ENCODE data around the gene PGPEP1.

Gene PGPEP1

DNA sequence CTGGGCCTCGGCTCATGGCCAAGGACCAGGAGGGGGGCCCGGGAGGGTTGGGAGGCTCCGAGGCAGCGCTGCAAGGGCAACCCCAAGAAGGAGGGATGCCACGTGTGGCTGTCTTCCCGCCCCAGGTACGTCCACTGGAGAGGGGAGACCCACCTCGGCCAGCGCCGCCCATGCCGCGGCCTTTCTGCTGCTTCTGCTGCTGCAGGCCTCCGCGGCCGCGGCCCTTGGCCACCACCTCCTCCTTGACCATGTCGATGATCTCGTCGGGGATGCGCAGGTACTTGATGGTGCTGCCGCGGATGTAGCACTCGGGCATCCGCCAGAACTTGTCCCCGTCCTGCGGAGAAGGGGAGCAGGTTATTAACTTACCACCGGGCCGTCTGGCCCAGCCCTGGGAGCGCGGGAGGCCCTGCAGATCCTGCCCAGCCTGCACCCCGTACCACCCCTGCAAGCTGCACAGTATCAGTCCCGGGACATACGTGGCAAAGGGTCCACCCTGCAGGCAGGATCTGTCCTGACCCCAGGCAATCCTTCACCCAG, 30.8 kb upstream of the PGPEP1 start:
- Histone ChIP-seq H3K4me3 (IDR thresholded peaks at IDR 0.05; ENCODE audit: insufficient read depth, low read depth, low read length) (no peak overlapping the region), H3K27ac (no peak overlapping the region), H3K4me1 (ENCODE audit: low read depth, poor library complexity, severe bottlenecking) (peaks cover 17% of the 10 kb centered on the region), H4K20me1 (ENCODE audit: insufficient read depth) (no peaks in the 10 kb centered on the region), H3K79me2 (ENCODE audit: insufficient read depth, low read depth) (no peaks in the 10 kb centered on the region), H3K36me3 (ENCODE audit: insufficient read depth) (no peaks in the 10 kb centered on the region; the same call in 1 of the 2 replicates), H3K27me3 (ENCODE audit: insufficient read depth, low read depth) (no peaks in the 10 kb centered on the region), H2AFZ (ENCODE audit: low read depth) (no peak overlapping the region), H3K4me2 (no peak overlapping the region), H3K9ac (no peak overlapping the region)
- TF ChIP-seq, protein P1, sequence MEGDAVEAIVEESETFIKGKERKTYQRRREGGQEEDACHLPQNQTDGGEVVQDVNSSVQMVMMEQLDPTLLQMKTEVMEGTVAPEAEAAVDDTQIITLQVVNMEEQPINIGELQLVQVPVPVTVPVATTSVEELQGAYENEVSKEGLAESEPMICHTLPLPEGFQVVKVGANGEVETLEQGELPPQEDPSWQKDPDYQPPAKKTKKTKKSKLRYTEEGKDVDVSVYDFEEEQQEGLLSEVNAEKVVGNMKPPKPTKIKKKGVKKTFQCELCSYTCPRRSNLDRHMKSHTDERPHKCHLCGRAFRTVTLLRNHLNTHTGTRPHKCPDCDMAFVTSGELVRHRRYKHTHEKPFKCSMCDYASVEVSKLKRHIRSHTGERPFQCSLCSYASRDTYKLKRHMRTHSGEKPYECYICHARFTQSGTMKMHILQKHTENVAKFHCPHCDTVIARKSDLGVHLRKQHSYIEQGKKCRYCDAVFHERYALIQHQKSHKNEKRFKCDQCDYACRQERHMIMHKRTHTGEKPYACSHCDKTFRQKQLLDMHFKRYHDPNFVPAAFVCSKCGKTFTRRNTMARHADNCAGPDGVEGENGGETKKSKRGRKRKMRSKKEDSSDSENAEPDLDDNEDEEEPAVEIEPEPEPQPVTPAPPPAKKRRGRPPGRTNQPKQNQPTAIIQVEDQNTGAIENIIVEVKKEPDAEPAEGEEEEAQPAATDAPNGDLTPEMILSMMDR (conservative IDR thresholded peaks at IDR 0.05; ENCODE audit: low read depth, low read length), result no peak

- TF ChIP-seq, protein P1 (conservative IDR thresholded peaks at IDR 0.05; ENCODE audit: low read depth, low read length), result no peak
- no peaks in the 10 kb centered on the region; the same call in 1 of the 2 replicates for H3K36me3 ChIP-seq (ENCODE audit: insufficient read depth)
- H3K4me2 ChIP-seq, result no peak overlapping the region
- H2AFZ ChIP-seq (ENCODE audit: low read depth), result no peak overlapping the region
- no peaks in the 10 kb centered on the region; the same call in 1 of the 2 replicates for H3K79me2 ChIP-seq (ENCODE audit: insufficient read depth, low read depth)
- H4K20me1 ChIP-seq (ENCODE audit: insufficient read depth), result no peaks in the 10 kb centered on the region
- H3K27ac ChIP-seq, result no peak overlapping the region
- H3K9ac ChIP-seq, result no peak overlapping the region
- H3K27me3 ChIP-seq (ENCODE audit: insufficient read depth, low read depth), result no peaks in the 10 kb centered on the region
- H3K4me3 ChIP-seq (IDR thresholded peaks at IDR 0.05; ENCODE audit: insufficient read depth, low read depth, low read length), result no peak overlapping the region
- peaks cover 10% of the 10 kb centered on the region for H3K4me1 ChIP-seq (ENCODE audit: low read depth, poor library complexity, severe bottlenecking)
Measured at GRCh38 chr19:18310118-18310909, 30.1 kb upstream of the PGPEP1 start.

DNA sequence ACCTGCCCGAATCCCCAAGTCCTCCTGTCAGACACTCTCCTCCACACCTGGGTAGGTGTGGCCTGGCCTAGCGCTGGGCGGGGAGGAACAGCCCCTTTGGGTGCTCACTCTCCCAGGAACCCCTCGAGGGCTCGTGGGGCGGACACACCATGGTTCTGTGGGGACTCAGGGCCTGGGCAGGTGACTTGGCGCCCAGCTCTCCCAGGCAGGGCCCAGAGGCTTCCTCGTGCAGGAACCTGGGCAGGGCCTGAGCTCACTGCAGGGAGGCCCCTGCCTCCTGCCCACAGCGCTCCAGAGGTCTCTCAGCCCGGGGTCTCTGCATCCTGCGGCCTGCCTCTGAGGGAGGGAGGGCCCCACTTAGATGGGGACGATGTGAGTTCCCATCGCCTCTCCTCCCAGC, 29.4 kb upstream of the PGPEP1 start:
- no peaks in the 10 kb centered on the region for H4K20me1 ChIP-seq (ENCODE audit: insufficient read depth)
- H3K27me3 ChIP-seq (ENCODE audit: insufficient read depth, low read depth), result no peaks in the 10 kb centered on the region
- no peak overlapping the region for H3K4me2 ChIP-seq
- peaks cover 4% of the 10 kb centered on the region for H3K4me1 ChIP-seq (ENCODE audit: low read depth, poor library complexity, severe bottlenecking)
- H3K9ac ChIP-seq, result no peak overlapping the region
- H3K27ac ChIP-seq, result no peak overlapping the region
- no peaks in the 10 kb centered on the region; the same call in 1 of the 2 replicates for H3K79me2 ChIP-seq (ENCODE audit: insufficient read depth, low read depth)
- TF ChIP-seq, protein P1 (conservative IDR thresholded peaks at IDR 0.05; ENCODE audit: low read depth, low read length), result no peak
- no peak overlapping the region for H2AFZ ChIP-seq (ENCODE audit: low read depth)
- H3K4me3 ChIP-seq (IDR thresholded peaks at IDR 0.05; ENCODE audit: insufficient read depth, low read depth, low read length), result no peak overlapping the region
- H3K36me3 ChIP-seq (ENCODE audit: insufficient read depth), result no peaks in the 10 kb centered on the region; the same call in 1 of the 2 replicates

- Histone ChIP-seq H3K4me1 (ENCODE audit: low read depth, poor library complexity, severe bottlenecking) (no peaks in the 10 kb centered on the region), H4K20me1 (ENCODE audit: insufficient read depth) (no peaks in the 10 kb centered on the region), H3K27me3 (ENCODE audit: insufficient read depth, low read depth) (no peaks in the 10 kb centered on the region), H3K79me2 (ENCODE audit: insufficient read depth, low read depth) (no peaks in the 10 kb centered on the region; the same call in 1 of the 2 replicates), H3K4me2 (no peak overlapping the region), H3K9ac (no peak overlapping the region), H3K4me3 (IDR thresholded peaks at IDR 0.05; ENCODE audit: insufficient read depth, low read depth, low read length) (no peak overlapping the region), H3K36me3 (ENCODE audit: insufficient read depth) (no peaks in the 10 kb centered on the region; the same call in 1 of the 2 replicates), H2AFZ (ENCODE audit: low read depth) (no peak overlapping the region), H3K27ac (no peak overlapping the region)
- TF ChIP-seq, protein P1 (conservative IDR thresholded peaks at IDR 0.05; ENCODE audit: low read depth, low read length), result no peak
Measured at GRCh38 chr19:18311502-18312091, 28.8 kb upstream of the PGPEP1 start.
